ENCODE data around the gene ADH4.

GRCh38 chr4:99161373-99162099, 17.4 kb upstream of the ADH4 start:
- TF ChIP-seq CEBPB (tag; IDR thresholded peaks at IDR 0.05) = no peak
- TF ChIP-seq PPARD (CRISPR knock-in tag; IDR thresholded peaks at IDR 0.05) = no peak
- TF ChIP-seq ZNF224 (CRISPR knock-in tag; IDR thresholded peaks at IDR 0.05) = no peak
- no peak for TF ChIP-seq KLF6 (CRISPR knock-in tag; IDR thresholded peaks at IDR 0.05; ENCODE audit: borderline replicate concordance)
- TF ChIP-seq USF2 (CRISPR knock-in tag; IDR thresholded peaks at IDR 0.05) = no peak
- no peak for TF ChIP-seq SMAD2 (IDR thresholded peaks at IDR 0.05; ENCODE audit: low read depth, low read length)
- TF ChIP-seq EGR1 (conservative IDR thresholded peaks at IDR 0.05) = no peak
- TF ChIP-seq CHD2 (IDR thresholded peaks at IDR 0.05; ENCODE audit: low read depth, low read length) = no peak
- TF ChIP-seq RCOR1 (IDR thresholded peaks at IDR 0.05; ENCODE audit: borderline replicate concordance in 1 of 2, low read depth in 2 of 2, low read length in 2 of 2) = no peak
- TF ChIP-seq TEAD4 (IDR thresholded peaks at IDR 0.05; ENCODE audit: low read length) = no peak
- TF ChIP-seq TEAD4 (CRISPR knock-in tag; IDR thresholded peaks at IDR 0.05; ENCODE audit: borderline replicate concordance) = no peak
- TF ChIP-seq, protein P1, sequence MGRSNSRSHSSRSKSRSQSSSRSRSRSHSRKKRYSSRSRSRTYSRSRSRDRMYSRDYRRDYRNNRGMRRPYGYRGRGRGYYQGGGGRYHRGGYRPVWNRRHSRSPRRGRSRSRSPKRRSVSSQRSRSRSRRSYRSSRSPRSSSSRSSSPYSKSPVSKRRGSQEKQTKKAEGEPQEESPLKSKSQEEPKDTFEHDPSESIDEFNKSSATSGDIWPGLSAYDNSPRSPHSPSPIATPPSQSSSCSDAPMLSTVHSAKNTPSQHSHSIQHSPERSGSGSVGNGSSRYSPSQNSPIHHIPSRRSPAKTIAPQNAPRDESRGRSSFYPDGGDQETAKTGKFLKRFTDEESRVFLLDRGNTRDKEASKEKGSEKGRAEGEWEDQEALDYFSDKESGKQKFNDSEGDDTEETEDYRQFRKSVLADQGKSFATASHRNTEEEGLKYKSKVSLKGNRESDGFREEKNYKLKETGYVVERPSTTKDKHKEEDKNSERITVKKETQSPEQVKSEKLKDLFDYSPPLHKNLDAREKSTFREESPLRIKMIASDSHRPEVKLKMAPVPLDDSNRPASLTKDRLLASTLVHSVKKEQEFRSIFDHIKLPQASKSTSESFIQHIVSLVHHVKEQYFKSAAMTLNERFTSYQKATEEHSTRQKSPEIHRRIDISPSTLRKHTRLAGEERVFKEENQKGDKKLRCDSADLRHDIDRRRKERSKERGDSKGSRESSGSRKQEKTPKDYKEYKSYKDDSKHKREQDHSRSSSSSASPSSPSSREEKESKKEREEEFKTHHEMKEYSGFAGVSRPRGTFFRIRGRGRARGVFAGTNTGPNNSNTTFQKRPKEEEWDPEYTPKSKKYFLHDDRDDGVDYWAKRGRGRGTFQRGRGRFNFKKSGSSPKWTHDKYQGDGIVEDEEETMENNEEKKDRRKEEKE (IDR thresholded peaks at IDR 0.05; ENCODE audit: borderline replicate concordance in 1 of 2, control insufficient read depth in 1 of 2, low read depth in 2 of 2, low read length in 1 of 2) = no peak
- TF ChIP-seq RNF2 (IDR thresholded peaks at IDR 0.05) = no peak
- no peak for TF ChIP-seq MTA2 (IDR thresholded peaks at IDR 0.05; ENCODE audit: low read depth)
- no peak for TF ChIP-seq TEAD2 (tag; IDR thresholded peaks at IDR 0.05)

Measured in K562 (cell line).